ENCODE data around the gene PHC2.

DNA sequence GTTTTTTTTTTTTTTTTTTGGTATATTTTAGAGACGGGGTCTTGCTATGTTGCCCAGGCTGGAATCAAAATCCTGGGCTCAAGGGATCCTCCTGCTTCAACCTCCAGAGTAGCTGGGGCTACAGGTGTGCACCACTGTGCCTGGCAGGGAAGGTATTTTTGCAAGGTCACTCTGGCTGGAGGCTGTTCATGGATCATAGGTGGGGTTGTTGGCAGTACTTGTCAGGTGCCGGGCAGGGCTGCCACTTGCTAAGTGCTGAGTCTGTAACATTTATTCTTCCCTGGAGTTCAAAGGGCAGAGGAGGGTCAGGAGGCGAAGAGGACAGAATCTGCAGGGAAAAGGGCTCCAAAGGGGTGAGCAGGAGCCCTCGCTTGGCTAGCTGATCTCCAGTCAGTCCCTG lies 134.1 kb downstream of the PHC2 start:
- TF ChIP-seq, protein P1, sequence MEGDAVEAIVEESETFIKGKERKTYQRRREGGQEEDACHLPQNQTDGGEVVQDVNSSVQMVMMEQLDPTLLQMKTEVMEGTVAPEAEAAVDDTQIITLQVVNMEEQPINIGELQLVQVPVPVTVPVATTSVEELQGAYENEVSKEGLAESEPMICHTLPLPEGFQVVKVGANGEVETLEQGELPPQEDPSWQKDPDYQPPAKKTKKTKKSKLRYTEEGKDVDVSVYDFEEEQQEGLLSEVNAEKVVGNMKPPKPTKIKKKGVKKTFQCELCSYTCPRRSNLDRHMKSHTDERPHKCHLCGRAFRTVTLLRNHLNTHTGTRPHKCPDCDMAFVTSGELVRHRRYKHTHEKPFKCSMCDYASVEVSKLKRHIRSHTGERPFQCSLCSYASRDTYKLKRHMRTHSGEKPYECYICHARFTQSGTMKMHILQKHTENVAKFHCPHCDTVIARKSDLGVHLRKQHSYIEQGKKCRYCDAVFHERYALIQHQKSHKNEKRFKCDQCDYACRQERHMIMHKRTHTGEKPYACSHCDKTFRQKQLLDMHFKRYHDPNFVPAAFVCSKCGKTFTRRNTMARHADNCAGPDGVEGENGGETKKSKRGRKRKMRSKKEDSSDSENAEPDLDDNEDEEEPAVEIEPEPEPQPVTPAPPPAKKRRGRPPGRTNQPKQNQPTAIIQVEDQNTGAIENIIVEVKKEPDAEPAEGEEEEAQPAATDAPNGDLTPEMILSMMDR (CRISPR knock-in tag; IDR thresholded peaks at IDR 0.05), result no peak
- TF ChIP-seq, protein P2, sequence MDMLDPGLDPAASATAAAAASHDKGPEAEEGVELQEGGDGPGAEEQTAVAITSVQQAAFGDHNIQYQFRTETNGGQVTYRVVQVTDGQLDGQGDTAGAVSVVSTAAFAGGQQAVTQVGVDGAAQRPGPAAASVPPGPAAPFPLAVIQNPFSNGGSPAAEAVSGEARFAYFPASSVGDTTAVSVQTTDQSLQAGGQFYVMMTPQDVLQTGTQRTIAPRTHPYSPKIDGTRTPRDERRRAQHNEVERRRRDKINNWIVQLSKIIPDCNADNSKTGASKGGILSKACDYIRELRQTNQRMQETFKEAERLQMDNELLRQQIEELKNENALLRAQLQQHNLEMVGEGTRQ (IDR thresholded peaks at IDR 0.05; ENCODE audit: low read depth, low read length), result no peak
- TF ChIP-seq, protein P2 (CRISPR knock-in tag; IDR thresholded peaks at IDR 0.05; ENCODE audit: borderline replicate concordance), result no peak
- TF ChIP-seq, protein P3, sequence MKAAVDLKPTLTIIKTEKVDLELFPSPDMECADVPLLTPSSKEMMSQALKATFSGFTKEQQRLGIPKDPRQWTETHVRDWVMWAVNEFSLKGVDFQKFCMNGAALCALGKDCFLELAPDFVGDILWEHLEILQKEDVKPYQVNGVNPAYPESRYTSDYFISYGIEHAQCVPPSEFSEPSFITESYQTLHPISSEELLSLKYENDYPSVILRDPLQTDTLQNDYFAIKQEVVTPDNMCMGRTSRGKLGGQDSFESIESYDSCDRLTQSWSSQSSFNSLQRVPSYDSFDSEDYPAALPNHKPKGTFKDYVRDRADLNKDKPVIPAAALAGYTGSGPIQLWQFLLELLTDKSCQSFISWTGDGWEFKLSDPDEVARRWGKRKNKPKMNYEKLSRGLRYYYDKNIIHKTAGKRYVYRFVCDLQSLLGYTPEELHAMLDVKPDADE (CRISPR knock-in tag; IDR thresholded peaks at IDR 0.05), result no peak
- no peak for TF ChIP-seq ZNF788 (CRISPR knock-in tag; IDR thresholded peaks at IDR 0.05; ENCODE audit: borderline replicate concordance)
- TF ChIP-seq FOSL2 (CRISPR knock-in tag; IDR thresholded peaks at IDR 0.05), result no peak

Measured in HepG2 (cell line).